Kasumi-1 (cell line): ENCODE measurements around the gene FBXL17.

ENCODE experiments used
- DNase-seq, 2 experiments: peaks; one replicate each; lab custom pipeline; 2025; lab: John Stamatoyannopoulos, UW

Gene FBXL17

DNA sequence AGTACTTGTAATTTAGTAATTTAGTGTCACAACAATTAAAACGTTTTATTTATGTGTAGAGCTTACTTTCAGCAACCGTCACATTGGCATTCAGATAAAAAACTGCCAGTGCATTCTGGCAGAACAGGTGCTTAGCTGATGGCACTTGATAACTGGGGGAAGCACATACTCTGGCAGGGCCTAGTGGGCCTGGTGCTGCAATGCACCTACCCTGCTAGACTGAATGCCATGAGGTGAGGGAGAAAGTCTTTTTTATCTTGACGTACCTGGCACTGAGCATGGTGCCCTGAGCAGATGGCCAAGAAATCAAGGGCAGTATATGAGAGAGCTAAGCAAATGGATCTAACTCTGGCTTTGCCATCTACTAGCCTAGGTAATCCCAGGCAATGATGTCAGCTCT lies 430.6 kb downstream of the FBXL17 start:
- DNase-seq = no peak

GRCh38 chr5:107950776-107951175 lies 431.1 kb downstream of the FBXL17 start:
- DNase-seq = no peak

- no peak for DNase-seq
These were observed 432.1 kb downstream of the FBXL17 start for GRCh38 chr5:107949688-107950341.

- DNase-seq = no peak
These were observed 433.5 kb downstream of the FBXL17 start for GRCh38 chr5:107948377-107948776.

GRCh38 chr5:107945061-107945460 lies 436.8 kb downstream of the FBXL17 start:
- no peak for DNase-seq

GRCh38 chr5:107943923-107944322 lies 438.0 kb downstream of the FBXL17 start:
- no peak for DNase-seq

GRCh38 chr5:107941036-107941435 lies 440.9 kb downstream of the FBXL17 start:
- no peak for DNase-seq

DNA sequence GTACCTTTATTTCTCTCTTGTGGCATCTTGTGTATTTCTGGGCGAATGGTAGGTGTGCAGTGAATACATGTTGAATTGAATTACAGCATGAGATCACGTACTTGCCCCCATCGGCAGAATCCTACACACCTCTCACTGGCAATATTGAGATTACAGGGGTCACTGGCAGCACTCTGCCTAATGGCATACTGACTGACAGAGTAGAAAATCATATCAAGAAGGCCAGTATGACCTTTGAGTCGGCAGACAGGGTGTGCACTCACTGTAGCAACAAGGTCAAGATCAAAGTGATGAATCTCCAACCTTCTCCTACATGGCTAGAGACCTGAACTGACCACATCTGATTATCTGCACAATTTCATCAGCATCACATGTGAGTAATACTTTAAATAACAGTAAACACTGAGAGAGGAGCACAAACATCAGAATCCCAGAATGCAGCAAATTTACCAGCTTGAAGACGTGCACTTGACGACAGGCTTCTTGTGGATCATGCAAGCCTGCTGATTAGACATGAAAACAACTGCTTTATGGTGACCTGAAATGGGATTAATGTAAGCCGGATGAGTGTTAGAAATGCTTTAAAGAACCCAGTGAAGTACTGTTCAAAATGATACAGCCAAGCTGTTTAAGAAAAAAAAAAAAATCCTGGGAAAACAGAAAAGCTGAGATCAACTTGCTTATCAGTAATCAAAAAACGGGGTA lies 444.1 kb downstream of the FBXL17 start:
- DNase-seq = no peak

DNA sequence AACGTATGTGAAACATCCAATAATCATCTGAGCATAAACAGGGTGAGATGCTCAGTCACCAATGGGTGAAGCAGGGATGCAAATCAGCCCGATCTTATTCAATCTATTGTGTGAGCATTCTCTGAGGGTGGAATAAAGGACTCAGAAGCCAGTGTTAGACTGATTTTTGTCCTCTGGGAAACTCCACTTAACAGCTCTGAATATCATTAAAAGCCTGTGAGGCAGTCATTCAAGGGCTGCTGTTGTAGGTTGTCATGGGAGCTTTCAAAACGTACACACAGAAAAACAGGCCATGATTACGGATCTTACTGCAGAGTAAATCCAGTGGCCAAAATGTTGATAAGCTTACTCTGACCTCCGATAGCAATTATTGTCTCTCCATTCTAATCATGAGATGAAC lies 444.7 kb downstream of the FBXL17 start:
- DNase-seq = no peak

- DNase-seq = no peak
These were observed 445.4 kb downstream of the FBXL17 start for GRCh38 chr5:107936515-107936914.

DNA sequence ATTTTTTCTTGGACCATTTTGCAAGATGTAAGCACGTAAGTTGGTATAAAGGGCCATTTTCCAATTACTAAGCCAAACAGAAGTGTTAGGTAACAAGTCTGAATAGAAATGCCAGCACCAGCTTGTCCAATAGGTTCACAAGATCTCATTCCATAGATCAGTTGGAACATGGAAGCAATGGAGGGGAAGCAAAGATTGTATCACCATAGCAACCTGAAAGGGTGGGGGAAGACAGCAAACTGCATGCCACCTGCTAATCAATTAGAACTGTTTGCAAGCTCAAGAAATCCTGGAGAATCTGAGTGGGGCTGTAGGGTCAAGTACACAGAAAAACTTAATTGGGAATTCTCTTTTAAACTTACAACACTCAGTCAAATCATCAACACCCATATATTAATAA lies 446.3 kb downstream of the FBXL17 start:
- DNase-seq = no peak

GRCh38 chr5:107933326-107933725 lies 448.6 kb downstream of the FBXL17 start:
- DNase-seq = no peak

GRCh38 chr5:107930891-107931290 lies 451.0 kb downstream of the FBXL17 start:
- no peak for DNase-seq

DNA sequence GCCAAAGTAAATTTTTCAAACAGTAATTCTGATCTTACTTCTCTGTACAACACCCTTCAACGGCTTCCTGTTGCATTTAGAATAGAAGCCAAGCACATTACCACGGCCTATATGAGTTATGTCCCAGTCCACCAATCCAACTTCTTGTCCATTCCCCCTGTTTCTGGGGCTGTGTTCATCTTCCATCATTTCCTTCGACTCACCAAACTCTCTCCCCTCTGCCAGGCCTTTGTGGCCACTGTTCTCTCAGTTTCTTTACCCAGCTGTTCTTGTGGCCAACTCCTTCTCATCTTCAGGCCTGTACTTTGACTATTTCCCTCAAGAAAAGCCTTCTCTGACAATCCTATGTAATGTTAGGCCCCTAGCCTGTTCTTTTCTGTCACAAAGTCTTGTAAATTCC lies 451.8 kb downstream of the FBXL17 start:
- DNase-seq = no peak

GRCh38 chr5:107929080-107929479 lies 452.8 kb downstream of the FBXL17 start:
- DNase-seq = no peak

DNA sequence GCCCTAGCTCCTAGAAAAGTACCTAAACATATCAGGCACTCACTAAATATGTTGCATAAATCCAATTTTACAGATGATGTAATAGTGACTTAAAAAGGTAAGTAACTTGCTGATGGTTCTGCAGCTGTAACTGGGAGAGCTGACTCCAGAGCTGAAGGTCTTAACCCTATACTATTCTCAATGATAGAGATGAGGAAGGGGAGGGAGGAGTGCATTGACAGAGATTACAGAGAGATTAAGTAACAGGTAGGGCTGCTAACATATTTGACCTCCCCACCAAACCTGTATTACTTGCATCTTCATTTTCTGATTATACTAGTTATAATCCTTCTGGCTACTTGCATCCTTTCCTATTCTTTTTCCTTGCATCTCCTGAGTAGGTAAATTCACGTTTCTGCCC lies 455.8 kb downstream of the FBXL17 start:
- no peak for DNase-seq

GRCh38 chr5:107925200-107925599 lies 456.7 kb downstream of the FBXL17 start:
- DNase-seq = no peak

GRCh38 chr5:107919969-107920368 lies 461.9 kb downstream of the FBXL17 start:
- DNase-seq = no peak

DNA sequence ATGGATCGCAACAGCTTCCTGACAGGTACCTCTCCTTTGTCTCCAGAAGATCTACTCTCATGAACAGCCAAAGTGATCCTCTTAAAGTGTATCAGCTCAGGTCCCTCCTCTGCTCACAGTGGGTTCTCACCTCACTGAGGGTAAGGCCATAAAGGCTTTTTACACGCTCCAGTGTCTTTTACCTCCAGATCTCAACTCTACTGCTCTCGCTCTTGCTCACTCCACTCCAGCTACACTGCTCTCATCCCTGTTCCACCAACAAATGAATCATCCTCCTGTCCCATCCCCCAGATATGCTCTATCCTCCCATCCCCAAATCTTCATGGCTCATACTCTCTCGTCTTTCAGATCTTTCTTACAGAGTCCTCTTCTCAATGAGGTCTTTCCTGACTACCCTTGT lies 462.5 kb downstream of the FBXL17 start:
- no peak for DNase-seq

GRCh38 chr5:107917983-107918382 lies 463.9 kb downstream of the FBXL17 start:
- no peak for DNase-seq

- DNase-seq = no peak
These were observed 464.9 kb downstream of the FBXL17 start for GRCh38 chr5:107916731-107917725.

GRCh38 chr5:107915176-107915812 lies 466.6 kb downstream of the FBXL17 start:
- DNase-seq = no peak
